DOHH2 (cell line): ENCODE data around the gene SEC14L3.

Experiments
- CTCF ChIP-seq: fragments of 200-600 bp; sonication (generic); IDR thresholded peaks from one replicate; pipeline ENCODE4 v1.5.1; 2014; ENCODE audit warnings: antibody characterized with exemption, mild to moderate bottlenecking, low read depth, low read length; ENCODE audit not compliant: poor library complexity, severe bottlenecking
- EZH2phosphoT487 ChIP-seq: fragments of 200-600 bp; sonication (generic); IDR thresholded peaks from 2 replicates; pipeline ENCODE4 v1.6.1; 2017; ENCODE audit warnings: borderline replicate concordance, mild to moderate bottlenecking, antibody characterized with exemption, low read length, moderate library complexity, mixed read lengths

GRCh38 chr22:30439226-30439625 is 32.6 kb downstream of the SEC14L3 start:
- TF ChIP-seq CTCF (no peak), EZH2phosphoT487 (no peak)
